HG02642 (cell line): ENCODE measurements around the gene CYB561A3.

ENCODE experiments used
- ATAC-seq: cut with Tn5 transposase; IDR thresholded peaks from one replicate; pipeline ENCODE4 v1.9.1; 2021; ENCODE audit warnings: mild to moderate bottlenecking; ENCODE audit not compliant: unreplicated experiment, poor library complexity

CYB561A3 gene

DNA sequence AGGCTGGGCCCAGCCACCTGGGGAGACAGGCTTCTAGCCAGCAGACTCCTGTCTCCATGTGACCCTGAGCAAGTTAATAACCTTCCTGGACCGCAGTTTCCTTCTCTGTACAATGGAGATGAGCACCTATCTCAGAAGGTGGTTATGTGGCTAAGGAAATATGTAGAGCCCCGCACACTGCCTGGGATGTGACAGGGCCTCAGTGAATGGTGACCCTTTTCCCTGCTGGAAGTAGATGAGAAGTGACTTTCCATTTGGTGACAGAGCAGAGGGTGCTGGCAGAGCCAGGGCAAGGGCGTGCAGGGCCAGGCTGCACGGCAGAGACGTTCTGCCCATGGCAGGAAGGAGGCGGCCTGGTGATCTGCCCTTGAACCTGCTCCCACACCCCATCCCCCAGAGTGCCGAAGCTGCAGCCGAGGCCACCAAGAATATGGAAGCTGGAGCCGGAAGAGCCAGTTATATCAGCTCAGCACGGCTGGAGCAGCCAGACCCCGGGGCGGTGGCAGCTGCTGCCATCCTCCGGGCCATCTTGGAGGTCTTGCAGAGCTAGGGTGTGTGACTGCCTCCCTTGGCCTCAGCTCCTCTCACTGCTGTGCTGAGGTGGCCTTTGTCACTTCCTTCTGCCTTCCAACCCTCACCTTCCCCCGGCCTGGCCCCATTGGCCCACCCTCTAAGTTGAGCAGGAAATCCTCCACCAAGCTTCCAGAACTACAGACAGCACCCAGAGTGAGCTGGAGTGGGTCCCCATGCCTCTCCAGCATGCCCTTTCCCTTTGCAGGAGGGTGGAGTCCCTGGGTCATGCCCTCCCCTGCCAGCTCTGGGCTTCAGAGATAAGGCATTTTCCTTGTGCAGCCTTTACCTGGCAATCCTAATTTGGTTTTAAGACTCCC, 15.5 kb downstream of the CYB561A3 start:
- no peak for ATAC-seq

GRCh38 chr11:61345170-61345610, 16.5 kb downstream of the CYB561A3 start:
- ATAC-seq: no peak

GRCh38 chr11:61343792-61344745, 17.6 kb downstream of the CYB561A3 start:
- no peak for ATAC-seq

- no peak for ATAC-seq
Measured at GRCh38 chr11:61342207-61342803, 19.4 kb downstream of the CYB561A3 start.

- no peak for ATAC-seq
Measured at GRCh38 chr11:61341706-61342105, 20.0 kb downstream of the CYB561A3 start.

- no peak for ATAC-seq
Measured at GRCh38 chr11:61340979-61341378, 20.7 kb downstream of the CYB561A3 start.

DNA sequence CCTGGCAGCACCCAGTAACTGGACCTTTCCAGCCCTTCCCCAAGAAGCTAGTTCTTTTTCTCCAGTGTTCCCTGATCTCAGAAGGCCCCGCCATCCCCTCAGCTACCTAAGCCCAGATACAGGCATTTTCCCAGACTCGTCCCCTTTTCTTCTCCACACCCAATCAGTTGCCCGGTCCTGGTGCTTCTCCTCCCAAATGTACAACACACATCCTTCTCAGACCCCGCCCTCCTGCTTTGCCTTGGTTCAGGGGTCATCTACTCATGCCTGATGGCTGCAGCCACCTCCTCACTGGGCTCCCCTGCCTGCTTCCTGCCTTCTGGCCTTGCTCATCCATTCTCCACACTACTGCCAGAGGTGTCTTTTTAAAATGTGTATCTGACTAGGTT, 22.2 kb downstream of the CYB561A3 start:
- ATAC-seq: no peak

DNA sequence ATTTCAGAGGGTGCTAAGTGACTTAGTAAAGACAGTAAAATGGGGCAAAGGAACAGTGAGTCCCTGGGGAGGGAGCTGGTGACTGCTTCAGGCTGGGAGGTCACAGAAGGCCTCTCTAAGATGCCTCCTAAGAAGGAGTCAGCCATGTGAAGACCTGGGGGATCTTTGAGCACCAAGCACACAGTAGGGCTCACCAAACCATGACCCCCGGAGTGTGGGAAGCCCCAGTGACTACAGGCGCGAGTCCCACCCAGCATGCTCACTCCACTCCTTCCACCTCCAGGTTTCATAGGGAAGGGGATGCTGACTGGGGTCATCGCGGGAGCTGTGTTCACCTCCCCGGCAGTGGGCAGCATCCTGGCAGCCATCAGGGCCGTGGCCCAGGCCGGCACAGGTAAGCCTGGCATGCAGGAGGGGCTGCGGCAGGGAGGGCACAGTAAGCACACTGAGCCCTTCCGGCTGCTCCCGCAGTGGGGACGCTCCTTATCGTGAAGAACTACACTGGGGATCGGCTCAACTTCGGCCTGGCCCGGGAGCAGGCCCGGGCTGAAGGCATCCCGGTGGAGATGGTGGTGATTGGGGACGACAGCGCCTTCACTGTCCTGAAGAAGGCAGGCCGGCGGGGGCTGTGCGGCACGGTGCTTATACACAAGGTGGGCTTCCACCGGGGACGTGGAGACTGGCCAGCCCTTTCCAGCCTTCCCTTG, 22.7 kb downstream of the CYB561A3 start:
- no peak for ATAC-seq

- no peak for ATAC-seq
Measured at GRCh38 chr11:61337706-61338470, 23.8 kb downstream of the CYB561A3 start.

- peak; percentile 51 for ATAC-seq
Measured at GRCh38 chr11:61336171-61336935, 25.3 kb downstream of the CYB561A3 start.

- ATAC-seq: no peak
Measured at GRCh38 chr11:61335355-61335710, 26.3 kb downstream of the CYB561A3 start.

GRCh38 chr11:61334434-61335354, 27.0 kb downstream of the CYB561A3 start:
- ATAC-seq: no peak

DNA sequence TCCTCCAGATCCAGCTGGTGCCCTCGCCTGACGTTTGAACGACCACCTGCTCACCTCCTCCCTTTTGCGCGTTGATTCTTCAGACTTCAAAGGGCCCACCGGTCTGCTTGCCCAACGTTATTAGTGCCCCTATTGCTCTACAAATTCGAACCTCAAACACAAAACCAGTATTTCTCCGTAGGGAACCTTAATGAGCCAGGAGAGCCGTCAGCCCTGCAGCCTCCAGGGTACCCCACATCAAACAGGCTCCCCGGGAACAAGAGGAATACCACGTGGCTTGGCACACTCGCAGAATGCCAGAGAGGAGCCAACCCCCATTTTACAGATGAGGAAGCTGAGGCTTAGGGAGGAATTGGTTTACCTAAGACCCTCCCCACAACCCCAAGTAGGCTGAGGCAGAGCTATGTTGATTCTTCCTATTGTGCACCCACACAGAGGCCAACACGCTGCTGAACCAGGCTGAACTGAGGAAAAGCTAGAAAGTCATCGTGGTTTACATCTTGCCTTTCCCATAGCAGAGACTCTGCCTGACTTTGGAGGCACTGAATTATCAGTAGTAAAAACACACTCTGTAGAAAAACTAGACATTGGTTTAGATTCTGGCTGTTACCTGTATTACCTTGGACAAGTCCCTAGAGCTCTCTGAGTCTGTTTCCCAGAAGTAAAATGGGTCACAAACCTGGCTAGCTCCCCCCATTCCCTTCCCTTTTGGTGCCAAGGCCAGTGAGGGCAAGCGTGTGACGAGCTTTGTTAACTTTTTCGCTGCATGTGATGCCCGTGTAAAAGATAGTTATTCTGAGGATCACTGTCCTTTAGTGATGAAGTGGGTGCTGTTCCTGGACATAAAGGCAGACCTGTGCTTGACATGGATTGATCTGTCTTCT, 27.9 kb downstream of the CYB561A3 start:
- no peak for ATAC-seq

DNA sequence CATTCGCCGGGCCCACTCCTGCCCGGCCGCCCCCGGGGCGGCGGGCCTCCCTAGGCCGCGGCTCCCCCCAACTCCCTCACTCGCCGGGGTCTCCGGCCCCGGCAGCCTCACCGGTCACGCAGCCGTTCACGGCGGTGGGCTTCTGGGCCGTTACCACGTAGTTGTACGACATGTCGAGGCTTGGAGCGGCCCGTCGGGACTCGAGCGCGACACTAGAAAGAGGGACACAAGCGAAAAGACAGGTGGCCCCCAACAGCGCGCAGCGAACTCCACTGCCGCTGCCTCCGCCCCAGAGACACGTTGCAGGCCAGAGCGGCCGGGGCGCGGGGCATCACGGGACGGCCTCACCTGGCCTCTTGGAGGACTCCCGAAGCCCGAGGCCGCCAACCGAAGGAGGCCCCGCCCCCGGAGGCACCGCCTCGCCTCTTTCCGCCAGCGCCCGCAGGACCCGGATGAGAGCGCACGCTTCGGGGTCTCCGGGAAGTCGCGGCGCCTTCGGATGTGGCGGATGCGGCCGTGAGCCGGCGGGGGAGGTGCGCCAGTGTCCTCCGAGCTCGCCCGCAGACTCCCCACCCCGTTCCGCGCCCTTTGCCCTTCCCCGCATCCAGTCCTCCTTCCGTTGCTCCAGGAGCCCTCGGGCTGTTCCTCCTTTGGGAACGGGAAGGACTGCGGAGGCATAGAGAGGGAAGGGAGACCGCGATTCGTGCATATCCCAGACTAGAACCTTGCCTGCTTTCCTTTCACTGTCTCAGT, 28.7 kb downstream of the CYB561A3 start, which contains the start of the genes DDB1 and TKFC:
DDB1 (minus strand) TSS at position 309 of the 753 bp plus-strand sequence; CDS start at position 172, 137 bp downstream.
TKFC (plus strand) TSS at position 432 of the 753 bp plus-strand sequence. CDS start 1,501 bp downstream, outside the sequence.
- ATAC-seq: peak; percentile 93

DNA sequence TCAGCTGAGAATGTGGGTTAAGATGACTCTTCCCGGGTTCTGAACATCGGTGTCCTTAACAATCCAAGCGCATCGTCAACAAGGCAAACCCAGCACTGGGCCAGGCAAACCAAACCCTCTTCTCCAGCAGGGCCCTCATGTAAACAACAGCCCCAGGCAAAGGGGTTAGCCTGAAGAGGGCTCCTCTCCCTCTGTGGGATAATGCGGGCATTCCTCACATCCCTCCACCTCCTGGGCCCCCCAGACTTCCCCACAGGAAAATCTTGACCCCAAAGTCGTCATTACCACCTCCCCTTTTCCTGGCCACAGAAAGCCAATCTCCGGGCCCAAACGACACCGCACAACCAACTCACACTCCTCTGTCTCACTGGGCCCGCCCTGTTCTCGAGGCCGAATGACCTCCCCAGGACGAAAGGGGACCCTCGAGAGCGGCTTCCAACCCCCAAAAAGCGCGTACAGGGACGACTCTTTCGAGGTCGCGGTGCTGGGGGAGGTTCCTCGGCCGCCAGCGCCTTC, 29.3 kb downstream of the CYB561A3 start:
- no peak for ATAC-seq
